AG10803 (cell line): ENCODE results near the gene SMARCA2.

Experiments
- DNase-seq: peaks from one replicate; pipeline ENCODE4 v3.0.0; 2010; ENCODE audit warnings: low read depth
- H3K4me3 ChIP-seq: 2 replicates; pipeline ENCODE4 v1.5.1; 2011; ENCODE audit warnings: mild to moderate bottlenecking, low read length, control low read depth
- CTCF ChIP-seq: conservative IDR thresholded peaks from 2 replicates; pipeline ENCODE4 v1.5.1; 2011; ENCODE audit warnings: mild to moderate bottlenecking, low read length, control low read depth, inconsistent platforms

SMARCA2 gene

DNA sequence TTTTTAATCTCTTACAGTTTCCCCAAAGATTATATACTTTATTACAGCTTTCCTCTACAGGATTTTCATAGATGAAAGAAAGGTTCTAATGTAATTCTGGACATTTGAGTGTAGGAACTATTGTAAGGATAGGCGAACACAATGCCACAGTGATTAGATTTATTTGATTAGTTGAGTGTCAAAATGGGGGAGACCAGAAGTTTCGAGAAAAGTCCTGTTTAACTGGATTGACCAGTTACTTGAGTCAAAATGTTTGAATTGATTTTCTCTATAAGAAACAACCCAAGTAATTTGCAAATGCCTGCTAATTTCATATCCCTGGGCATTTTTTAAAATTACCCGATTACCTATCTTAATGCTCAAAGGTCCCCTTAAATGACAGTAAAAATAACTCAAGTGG is 50.6 kb downstream of the SMARCA2 start:
- H3K4me3 ChIP-seq, result no peak overlapping the region
- no peak for TF ChIP-seq CTCF

GRCh38 chr9:2066312-2067273 is 51.4 kb downstream of the SMARCA2 start:
- peak; percentile 77 for DNase-seq
- no peak overlapping the region for H3K4me3 ChIP-seq
- TF ChIP-seq CTCF, result peak; percentile 49

More for the DNA sequence above, 50.6 kb downstream of the SMARCA2 start:
- DNase-seq, result no peak

DNA sequence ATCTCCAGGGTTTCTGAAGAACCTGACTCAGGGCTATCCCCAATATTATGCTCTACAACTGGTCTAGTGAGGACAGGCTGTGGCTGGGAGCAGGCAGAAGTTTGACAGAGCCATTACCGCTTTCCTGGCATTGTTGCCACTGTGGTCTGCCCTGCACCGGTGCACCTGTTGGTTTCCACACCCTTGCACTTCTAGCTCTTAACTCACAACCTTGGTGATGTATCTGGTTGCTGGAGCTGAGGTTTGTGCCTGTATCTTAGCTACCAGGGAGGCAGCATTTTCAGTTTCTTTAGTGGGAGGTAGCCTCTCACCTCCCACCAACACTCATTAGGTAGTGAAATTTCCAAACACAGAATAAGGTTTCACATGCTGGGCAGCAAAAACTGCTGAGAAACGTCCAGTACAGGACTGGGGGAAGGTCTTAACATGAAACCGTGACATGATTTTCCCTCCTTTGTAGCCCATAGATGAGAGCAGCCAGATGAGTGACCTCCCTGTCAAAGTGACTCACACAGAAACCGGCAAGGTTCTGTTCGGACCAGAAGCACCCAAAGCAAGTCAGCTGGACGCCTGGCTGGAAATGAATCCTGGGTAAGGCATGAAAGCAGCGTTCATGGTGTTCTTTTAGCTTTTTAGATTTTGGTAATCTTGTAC is 57.7 kb downstream of the SMARCA2 start:
- TF ChIP-seq CTCF, result no peak
- DNase-seq, result no peak
- no peak overlapping the region for H3K4me3 ChIP-seq

GRCh38 chr9:2082772-2083171 is 67.6 kb downstream of the SMARCA2 start:
- TF ChIP-seq CTCF, result no peak
- DNase-seq, result no peak
- no peak overlapping the region for H3K4me3 ChIP-seq

GRCh38 chr9:2083479-2083878 is 68.3 kb downstream of the SMARCA2 start:
- no peak for TF ChIP-seq CTCF
- peak; percentile 21 for DNase-seq
- H3K4me3 ChIP-seq, result no peak overlapping the region

GRCh38 chr9:2085716-2086115 is 70.6 kb downstream of the SMARCA2 start:
- H3K4me3 ChIP-seq, result no peak overlapping the region
- peak; percentile 91 for DNase-seq
- TF ChIP-seq CTCF, result no peak
